HepG2 (cell line): ENCODE measurements around the gene INHBB. TPM values are rescaled to one million over a fixed set of nuclear protein-coding genes. Genes with fewer than 3 reads are reported as not detected.

Source experiments
- ATAC-seq: fragments of 200-7000 bp; cut with Tn5 transposase; 3 replicates; pipeline ENCODE4 v1.9.1; 2020; ENCODE audit warnings: mild to moderate bottlenecking, moderate library complexity
- BruUV-seq: library from RNA; stranded (reverse); fragments of 400-500 nt; replicated peaks from 2 replicates; lab custom pipeline; 2021; lab: Mats Ljungman, UMichigan
- CTCF ChIA-PET: fragments of 300-600 bp; formaldehyde crosslinking; extraction: SDS; loops from one replicate; lab custom pipeline; 2021; ENCODE audit warnings: low total read pairs, inconsistent platforms, low intra/inter-chr PET ratio; lab: Yijun Ruan, JAX
- POLR2A ChIA-PET: fragments of 350-600 bp; sonication (Branson Sonifier 250); formaldehyde crosslinking; loops from one replicate; lab custom pipeline; 2020; ENCODE audit warnings: antibody characterized with exemption, inconsistent platforms; lab: Yijun Ruan, JAX
- DNase-seq: peaks from one replicate; pipeline ENCODE4 v3.0.0-alpha.2; 2015; ENCODE audit warnings: low spot score
- FAIRE-seq: peaks from 3 replicates; lab custom pipeline; 2011; peaks lifted over from hg19 to GRCh38; lab: Jason Lieb, UNC
- H2AFZ ChIP-seq: one replicate; pipeline ENCODE4 v1.6.1; 2011; ENCODE audit warnings: low read length, inconsistent platforms
- H3K27ac ChIP-seq: fragments of 300-600 bp; 3 replicates; pipeline ENCODE4 v1.8.0; 2011; ENCODE audit warnings: mixed run types, mild to moderate bottlenecking, mixed read lengths, low read length, inconsistent platforms; ENCODE audit not compliant: insufficient read depth; ENCODE audit errors: extremely low read length
- H3K27me3 ChIP-seq, 2 experiments: fragments of 200-600 bp in 1 of 2; 2 replicates in 1 of 2; 3 replicates in 1 of 2; pipeline versions ENCODE4 v1.6.0 to v1.8.0; 2011; ENCODE audit warnings: low read length in 2 of 2, mild to moderate bottlenecking in 2 of 2, moderate library complexity in 2 of 2, inconsistent platforms in 1 of 2; ENCODE audit not compliant: insufficient read depth in 2 of 2, control insufficient read depth in 1 of 2
- H3K36me3 ChIP-seq, 2 experiments: fragments of 200-600 bp in 1 of 2; replicated peaks in 1 of 2; 2 replicates in 1 of 2; 3 replicates in 1 of 2; pipeline versions ENCODE4 v1.5.1 to v1.8.0; 2011; ENCODE audit warnings: low read length in 2 of 2, inconsistent platforms in 1 of 2; ENCODE audit not compliant: insufficient read depth in 2 of 2, control insufficient read depth in 1 of 2
- H3K4me1 ChIP-seq: 2 replicates; pipeline ENCODE4 v1.5.1; 2012; ENCODE audit warnings: low read length, inconsistent platforms; ENCODE audit not compliant: insufficient read depth
- H3K4me2 ChIP-seq: 2 replicates; pipeline ENCODE4 v1.6.0; 2011; ENCODE audit warnings: low read depth, low read length, inconsistent platforms
- H3K4me3 ChIP-seq, 3 experiments: fragments of 200-600 bp in 1 of 3; sonication (generic), shearing (Covaris generic) in 1 of 3; replicated peaks in 1 of 3; 2 replicates each; pipeline ENCODE4 v1.5.1; 2011 to 2016; ENCODE audit warnings: low read length in 3 of 3, inconsistent platforms in 2 of 3, low read depth in 2 of 3, mild to moderate bottlenecking in 2 of 3, control low read depth in 1 of 3, mixed read lengths in 1 of 3; ENCODE audit not compliant: insufficient read depth in 1 of 3
- H3K79me2 ChIP-seq: one replicate; pipeline ENCODE4 v1.6.1; 2011; ENCODE audit warnings: low read length, inconsistent platforms; ENCODE audit not compliant: insufficient read depth
- H3K9ac ChIP-seq: 2 replicates; pipeline ENCODE4 v1.6.0; 2011; ENCODE audit warnings: mild to moderate bottlenecking, low read depth, low read length, inconsistent platforms; ENCODE audit not compliant: insufficient read depth
- H3K9me3 ChIP-seq: 2 replicates; pipeline ENCODE4 v1.5.1; 2012; ENCODE audit warnings: mild to moderate bottlenecking, low read length
- H4K20me1 ChIP-seq: 2 replicates; pipeline ENCODE4 v1.6.0; 2011; ENCODE audit warnings: inconsistent platforms, mild to moderate bottlenecking, low read length, moderate library complexity; ENCODE audit not compliant: insufficient read depth
- CEBPB ChIP-seq: IDR thresholded peaks from 2 replicates; pipeline ENCODE4 v1.6.1; 2011; ENCODE audit warnings: low read depth, low read length, improper control_type of control experiment, borderline replicate concordance
- FOXA3 ChIP-seq: IDR thresholded peaks from 2 replicates; pipeline ENCODE4 v1.6.1; 2016; ENCODE audit warnings: missing genetic modification reagents, missing compliant biosample characterization
- HNF4A ChIP-seq: sonication (generic); formaldehyde crosslinking; IDR thresholded peaks from 2 replicates; pipeline ENCODE4 v1.4.0; 2020; ENCODE audit warnings: missing genetic modification reagents
- RAD51 ChIP-seq: fragments of 450-650 bp; IDR thresholded peaks from 2 replicates; pipeline ENCODE4 v1.6.1; 2016; ENCODE audit warnings: borderline replicate concordance
- RBAK ChIP-seq: sonication (generic); formaldehyde crosslinking; IDR thresholded peaks from 2 replicates; pipeline ENCODE4 v1.5.1; 2020; ENCODE audit warnings: mild to moderate bottlenecking, missing genetic modification reagents
- RXRA ChIP-seq: sonication (generic); formaldehyde crosslinking; IDR thresholded peaks from 2 replicates; pipeline ENCODE4 v1.5.1; 2020; ENCODE audit warnings: missing genetic modification reagents
- ZFP82 ChIP-seq: sonication (generic); formaldehyde crosslinking; IDR thresholded peaks from 2 replicates; pipeline ENCODE4 v1.5.1; 2020; ENCODE audit warnings: mild to moderate bottlenecking, missing genetic modification reagents, borderline replicate concordance
- ZNF12 ChIP-seq: sonication (generic); formaldehyde crosslinking; IDR thresholded peaks from 2 replicates; pipeline ENCODE4 v1.5.0; 2020; ENCODE audit warnings: missing genetic modification reagents
- ZNF234 ChIP-seq: sonication (generic); formaldehyde crosslinking; conservative IDR thresholded peaks from 2 replicates; pipeline ENCODE4 v1.5.1; 2020; ENCODE audit warnings: mild to moderate bottlenecking, missing genetic modification reagents
- ZNF274 ChIP-seq: sonication (generic); formaldehyde crosslinking; IDR thresholded peaks from 2 replicates; pipeline ENCODE4 v1.5.1; 2020; ENCODE audit warnings: mild to moderate bottlenecking, missing genetic modification reagents
- WGBS: methylation state at CpG from one replicate; pipeline ENCODE4 v1.1.6; 2017; ENCODE audit warnings: low lambda C conversion rate; 5-methylcytosine and 5-hydroxymethylcytosine counted together
- in situ Hi-C: cut with HindIII; loops from 2 replicates; pipeline ENCODE4 v1.10.0; 2017; ENCODE audit warnings: low pct_unique_long_range_greater_than_20kb; ENCODE audit not compliant: extremely low pct_ligation_motif_present
- intact Hi-C: fragments of 100-400 bp; cut with micrococcal nuclease; formaldehyde crosslinking; loops from one replicate; pipeline ENCODE4 v1.10.0; 2022; ENCODE audit not compliant: unreplicated experiment
- polyA plus RNA-seq, 8 experiments: library from polyadenylated mRNA; depleted of rRNA in 3 of 8; stranded (reverse) in 7 of 8; unstranded in 1 of 8; fragments of >200 nt; fragmentation: Illumina TruSeq in 4 of 8; extraction: Trizol in 4 of 8; gene quantifications; 2 replicates each; pipeline versions ENCODE4 v1.2.1 to v1.2.3, GENCODE V29; 2011 to 2016; ENCODE audit warnings: low read depth in 4 of 8, missing spikeins in 1 of 8, mixed read lengths in 1 of 8; ENCODE audit not compliant: insufficient read depth in 1 of 8
- total RNA-seq, 5 experiments: library from RNA; depleted of rRNA; stranded (reverse); fragments of >200 nt; fragmentation: Illumina TruSeq; extraction: Trizol; gene quantifications; 2 replicates each; pipeline ENCODE4 v1.2.3, GENCODE V29; 2016; ENCODE audit warnings: low read depth in 1 of 5

INHBB gene
- total and polyA plus RNA-seq, 2 of the 13 experiments (the other 11 are each of a cell fraction or from before 2014, with no cell fraction given): 0.20 to 1.7 TPM

DNA sequence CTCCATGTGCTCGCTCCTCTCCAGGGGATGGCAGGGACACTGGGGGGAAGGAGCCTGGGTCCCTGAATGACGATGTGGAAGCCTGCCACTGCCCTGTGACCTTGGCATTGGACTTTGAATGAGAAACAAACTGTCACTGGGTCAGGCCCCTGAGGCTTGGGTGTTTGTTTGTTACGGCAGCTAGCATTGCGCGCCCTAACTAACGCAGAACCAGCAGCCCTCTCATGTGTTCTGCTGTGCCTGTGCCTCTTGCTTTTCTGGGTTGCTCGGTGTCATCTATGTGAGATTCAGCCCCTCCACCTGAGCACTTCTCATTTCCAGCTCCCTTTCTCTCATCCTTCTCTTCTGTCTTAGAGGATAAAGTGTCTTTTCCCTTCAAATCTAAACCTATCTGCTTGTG is 23.6 kb upstream of the INHBB start:
- TF ChIP-seq ZFP82 (CRISPR knock-in tag) (no peak), RBAK (0 out of 2 replicates have a peak, but pooled peaks have one; percentile 34), RXRA (CRISPR knock-in tag) (0 out of 2 replicates have a peak, but pooled peaks have one; percentile 30), HNF4A (CRISPR knock-in tag) (peak; percentile 41; the same call in 1 of the 2 replicates), ZNF274 (no peak), FOXA3 (no peak), ZNF12 (peak; percentile 100)
- BruUV-seq: no TSS peak
- whole genome bisulfite sequencing: 57% methylated on average over 7 of the region's 7 CpGs
- FAIRE-seq (no peak), DNase-seq (no peak), ATAC-seq (no peak)
- in situ Hi-C loops: no loop called here
- no peak overlapping the region for H3K9ac ChIP-seq
- no peak overlapping the region for H3K4me3 ChIP-seq
- H3K4me1 ChIP-seq: peaks cover 12% of the 10 kb centered on the region; the same call in 1 of the 2 replicates
- H3K36me3 ChIP-seq: no peaks in the 10 kb centered on the region
- H3K4me2 ChIP-seq: no peak overlapping the region
- H2AFZ ChIP-seq: no peak overlapping the region
- no peak overlapping the region for H3K27ac ChIP-seq
- no peaks in the 10 kb centered on the region for H3K9me3 ChIP-seq
- intact Hi-C loops: no loop called here
- POLR2A ChIA-PET: no interaction called here
- H3K79me2 ChIP-seq: no peaks in the 10 kb centered on the region
- CTCF ChIA-PET: no interaction called here
- H4K20me1 ChIP-seq: no peaks in the 10 kb centered on the region
- peaks cover 26 to 87% of the 10 kb centered on the region in 2 experiments for H3K27me3 ChIP-seq

DNA sequence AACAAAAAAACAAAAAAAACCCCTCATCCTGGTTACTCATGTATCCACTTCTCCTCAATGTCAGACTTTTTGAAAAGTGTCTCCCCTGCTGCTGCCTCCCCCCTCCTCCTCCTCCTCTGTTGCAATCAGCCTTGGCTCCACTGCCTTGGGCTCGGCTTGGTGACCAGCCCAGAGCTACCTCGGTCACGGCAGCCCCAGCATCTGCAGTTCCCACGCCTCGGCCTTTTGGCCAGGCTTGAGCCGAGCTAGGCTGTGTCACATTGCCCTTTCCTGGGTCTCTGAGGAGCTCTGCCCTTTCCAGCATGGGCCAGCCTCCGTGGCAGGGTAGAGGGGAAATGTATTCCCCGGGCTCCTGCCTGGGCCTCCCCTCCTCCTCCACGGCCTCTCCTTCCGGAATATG is 22.7 kb upstream of the INHBB start:
- Histone ChIP-seq H3K9ac (no peak overlapping the region), H4K20me1 (no peaks in the 10 kb centered on the region), H2AFZ (no peak overlapping the region), H3K27ac (no peak overlapping the region), H3K4me1 (peaks cover 12% of the 10 kb centered on the region; the same call in 1 of the 2 replicates), H3K36me3 (no peaks in the 10 kb centered on the region), H3K4me3 (no peak overlapping the region), H3K27me3 (peaks cover 24 to 87% of the 10 kb centered on the region in 2 experiments), H3K79me2 (no peaks in the 10 kb centered on the region), H3K4me2 (no peak overlapping the region)
- CTCF ChIA-PET: no interaction called here
- 23% methylated on average over 10 of the region's 10 CpGs for whole genome bisulfite sequencing
- POLR2A ChIA-PET: interaction anchor here (1.5 kb wide), 1 partner anchor 142 kb away, joined by 4 read pairs; no protein-coding TSS in a partner anchor
- FAIRE-seq (no peak), DNase-seq (no peak)
- in situ Hi-C loops: no loop called here
- no peak for TF ChIP-seq ZNF234 (CRISPR knock-in tag)
- no peak for TF ChIP-seq RAD51
- peak; percentile 15; the same call in 1 of the 2 replicates for TF ChIP-seq CEBPB
- TF ChIP-seq, all 625 proteins: peak for 1
- H3K9me3 ChIP-seq: no peaks in the 10 kb centered on the region
- ATAC-seq: peak; percentile 29; the same call in 2 of the 3 replicates
- intact Hi-C loops: no loop called here
- no TSS peak for BruUV-seq
